Activated T-cell treated with anti-CD3 and anti-CD28 coated beads, Interleukin-2, amount 50 U/mL, for 4 hours (primary cell): Measurements from ENCODE around the gene PLA2G6. TPM values are rescaled to one million over a fixed set of nuclear protein-coding genes. Genes with fewer than 3 reads are reported as not detected.
"Not testable (repeated sequence)": the region's sequence is repeated elsewhere in the genome, so short reads cannot be mapped to it uniquely, and the experiment has no call there.

Source experiments
- ATAC-seq, 2 donors: fragments of 200-7000 bp; cut with Tn5 transposase; one replicate each; pipeline ENCODE4 v1.10.0; 2021
- DNase-seq: peaks from one replicate; pipeline ENCODE4 v3.0.0-alpha.2; 2020
- H3K27me3 Mint-ChIP-seq: one replicate; pipeline ENCODE4 v1.8.0; 2021; ENCODE audit warnings: low read depth, mixed read lengths
- H3K36me3 Mint-ChIP-seq: one replicate; pipeline ENCODE4 v1.8.0; 2022; ENCODE audit warnings: mixed read lengths; ENCODE audit not compliant: insufficient read depth
- H3K4me1 Mint-ChIP-seq: one replicate; pipeline ENCODE4 v1.8.0; 2021; ENCODE audit warnings: low read depth, mixed read lengths
- H3K4me3 Mint-ChIP-seq: one replicate; pipeline ENCODE4 v1.8.0; 2021; ENCODE audit warnings: mild to moderate bottlenecking, moderate library complexity, mixed read lengths
- H3K9me3 Mint-ChIP-seq: one replicate; pipeline ENCODE4 v1.8.0; 2021; ENCODE audit warnings: mixed read lengths
- total RNA-seq, 3 donors: library from RNA; stranded (reverse); gene quantifications; one replicate each; pipeline ENCODE4 v1.2.1, GENCODE V29; 2021

PLA2G6 gene
- total RNA-seq, 3 donors from 2014 or later, result 18.1 to 29.8 (median 22.0) TPM

DNA sequence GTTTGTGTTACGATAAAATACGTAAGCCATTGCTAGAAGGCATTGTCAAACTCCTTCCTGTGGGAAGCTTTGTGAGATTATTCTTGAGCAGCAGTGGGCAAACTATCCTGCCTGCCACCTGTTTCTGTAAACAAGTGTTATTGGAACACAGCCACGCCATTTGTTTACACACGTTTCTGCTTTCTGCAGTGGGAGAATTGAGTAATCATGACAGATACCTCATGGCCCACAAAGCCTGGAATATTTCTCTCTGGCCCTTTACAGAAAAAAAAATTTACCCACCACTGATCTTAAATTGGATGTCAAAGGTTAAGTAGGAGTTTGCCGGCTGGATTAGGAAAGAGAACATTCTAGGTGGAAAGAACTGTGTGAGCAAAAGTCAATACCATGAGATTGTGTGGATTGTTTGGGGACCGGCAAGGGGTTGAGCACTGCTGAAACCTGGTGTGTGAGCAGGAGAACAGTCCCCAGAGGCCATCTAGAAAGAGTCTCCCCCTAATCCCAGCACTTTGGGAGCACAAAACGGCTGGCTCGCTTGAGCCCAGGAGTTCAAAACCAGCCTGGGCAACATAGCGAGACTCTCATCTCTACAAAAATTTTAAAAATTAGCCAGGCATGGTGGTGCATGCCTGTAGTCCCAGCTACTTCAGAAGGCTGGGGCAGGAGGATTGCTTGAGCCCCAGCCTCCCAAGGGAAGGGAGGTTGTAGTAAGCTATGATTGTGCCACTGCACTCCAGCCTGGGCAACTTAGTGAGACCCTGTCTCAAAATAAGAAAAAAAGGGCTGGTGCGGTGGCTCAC is 6.0 kb upstream of the PLA2G6 start:
- H3K27me3 Mint-ChIP-seq, result peaks cover 2% of the 10 kb centered on the region
- no peaks in the 10 kb centered on the region for H3K36me3 Mint-ChIP-seq
- H3K4me1 Mint-ChIP-seq, result no peaks in the 10 kb centered on the region
- H3K9me3 Mint-ChIP-seq, result no peaks in the 10 kb centered on the region
- ATAC-seq, result no peak
- no peak overlapping the region for H3K4me3 Mint-ChIP-seq
- no peak for DNase-seq

DNA sequence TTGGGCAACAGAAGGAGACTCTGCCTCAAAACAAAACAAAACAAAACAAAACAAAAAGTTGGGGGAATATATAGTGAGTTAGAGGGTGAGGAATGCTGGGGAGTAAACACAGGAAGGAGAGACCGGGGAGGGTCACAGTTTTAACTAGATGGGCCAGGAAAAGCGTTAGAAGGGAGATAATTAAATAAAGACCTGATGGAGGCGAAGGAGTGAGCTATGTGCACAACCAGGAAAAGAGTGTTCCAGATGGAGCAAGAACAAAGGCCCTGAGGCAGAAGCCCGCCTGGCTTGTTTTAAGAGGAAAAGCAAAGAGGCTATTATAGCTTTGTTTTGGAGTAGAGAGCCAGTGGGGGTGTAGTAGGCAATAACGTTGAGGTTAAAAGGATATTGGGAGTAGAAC is 4.8 kb upstream of the PLA2G6 start:
- H3K4me3 Mint-ChIP-seq, result peak overlapping the region; percentile 12
- peaks cover 6% of the 10 kb centered on the region for H3K4me1 Mint-ChIP-seq
- peaks cover 2% of the 10 kb centered on the region for H3K27me3 Mint-ChIP-seq

GRCh38 chr22:38184788-38185187 is 3.2 kb upstream of the PLA2G6 start:
- DNase-seq, result no peak
- H3K9me3 Mint-ChIP-seq, result no peaks in the 10 kb centered on the region

More for the DNA sequence above, 4.8 kb upstream of the PLA2G6 start:
- DNase-seq (no peak), ATAC-seq (no peak)
- no peaks in the 10 kb centered on the region for H3K9me3 Mint-ChIP-seq
- no peaks in the 10 kb centered on the region for H3K36me3 Mint-ChIP-seq

GRCh38 chr22:38180841-38181452 is 683 bp downstream of the PLA2G6 start:
- Mint-ChIP-seq H3K9me3 (no peaks in the 10 kb centered on the region), H3K36me3 (no peaks in the 10 kb centered on the region), H3K4me3 (peak overlapping the region; percentile 88), H3K4me1 (peaks cover 52% of the 10 kb centered on the region), H3K27me3 (no peaks in the 10 kb centered on the region)
- DNase-seq (no peak), ATAC-seq (no peak)

More at GRCh38 chr22:38184788-38185187, 3.2 kb upstream of the PLA2G6 start:
- H3K36me3 Mint-ChIP-seq, result no peaks in the 10 kb centered on the region
- H3K27me3 Mint-ChIP-seq, result no peaks in the 10 kb centered on the region
- no peak overlapping the region for H3K4me3 Mint-ChIP-seq
- H3K4me1 Mint-ChIP-seq, result peaks cover 22% of the 10 kb centered on the region
- ATAC-seq, result no peak

DNA sequence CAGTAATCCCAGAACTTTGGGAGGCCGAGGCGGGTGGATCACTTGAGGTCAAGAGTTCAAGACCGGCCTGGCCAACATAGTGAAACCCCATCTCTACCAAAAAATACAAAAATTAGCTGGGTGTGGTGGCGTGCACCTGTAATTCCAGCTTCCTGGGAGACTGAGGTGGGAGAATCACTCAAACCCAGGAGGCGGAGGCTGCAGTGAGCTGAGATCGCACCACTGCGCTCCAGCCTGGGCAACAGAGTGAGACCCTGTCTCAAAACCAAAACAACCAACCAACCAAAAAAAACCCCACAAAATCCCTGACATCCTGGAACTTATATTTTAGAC is 3.1 kb downstream of the PLA2G6 start:
- not testable (repeated sequence) for H3K36me3 Mint-ChIP-seq, H3K9me3 Mint-ChIP-seq
- H3K4me1 Mint-ChIP-seq, result peaks cover 64% of the 10 kb centered on the region

GRCh38 chr22:38177926-38178604 is 3.6 kb downstream of the PLA2G6 start:
- Mint-ChIP-seq H3K4me1 (peaks cover 68% of the 10 kb centered on the region), H3K36me3 (peaks cover 4% of the 10 kb centered on the region), H3K9me3 (no peaks in the 10 kb centered on the region), H3K27me3 (no peaks in the 10 kb centered on the region), H3K4me3 (no peak overlapping the region)
- no peak for DNase-seq
- no peak for ATAC-seq

More for the DNA sequence above, 3.1 kb downstream of the PLA2G6 start:
- H3K4me3 Mint-ChIP-seq, H3K27me3 Mint-ChIP-seq, DNase-seq, ATAC-seq: not testable (repeated sequence)

DNA sequence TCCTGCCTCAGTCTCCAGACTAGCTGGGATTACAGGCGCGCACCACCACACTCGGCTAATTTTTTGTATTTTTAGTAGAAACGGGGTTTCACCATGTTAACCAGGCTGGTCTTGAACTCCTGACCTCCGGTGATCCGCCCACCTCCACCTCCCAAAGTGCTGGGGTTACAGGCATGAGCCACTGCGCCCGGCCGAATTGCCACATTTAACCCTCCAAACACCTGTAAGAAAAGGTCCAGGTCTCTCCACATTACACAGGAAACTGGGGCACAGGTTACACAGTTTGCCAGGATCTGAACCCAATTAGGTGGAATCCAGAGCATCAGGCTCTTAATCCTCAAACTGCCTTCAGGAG is 4.1 kb downstream of the PLA2G6 start:
- not testable (repeated sequence) for H3K36me3 Mint-ChIP-seq, DNase-seq, H3K4me3 Mint-ChIP-seq, H3K9me3 Mint-ChIP-seq, ATAC-seq, H3K27me3 Mint-ChIP-seq
- H3K4me1 Mint-ChIP-seq, result peaks cover 73% of the 10 kb centered on the region

DNA sequence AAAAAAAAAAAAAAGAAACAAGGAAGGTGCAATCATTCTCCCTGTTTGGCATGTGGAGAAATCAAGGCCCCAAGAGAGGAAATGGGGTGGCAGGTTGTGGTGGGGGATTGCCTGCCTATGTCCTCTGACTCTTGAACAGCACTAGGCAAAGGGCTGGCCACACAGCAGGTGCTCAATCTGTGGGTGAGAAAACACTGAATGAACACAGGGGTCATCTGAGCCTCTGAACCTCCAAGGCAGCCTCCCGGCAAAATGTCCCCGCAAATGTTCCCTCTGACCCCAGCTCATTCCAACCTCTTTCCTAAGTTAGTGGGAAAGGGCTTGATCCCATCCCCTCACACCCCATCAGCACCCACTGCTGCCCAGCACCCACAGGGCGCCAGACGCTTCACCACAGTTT is 4.6 kb downstream of the PLA2G6 start:
- Mint-ChIP-seq H3K27me3 (no peaks in the 10 kb centered on the region), H3K9me3 (no peaks in the 10 kb centered on the region), H3K4me3 (no peak overlapping the region), H3K4me1 (peaks cover 77% of the 10 kb centered on the region), H3K36me3 (peaks cover 4% of the 10 kb centered on the region)
- DNase-seq (no peak), ATAC-seq (no peak)

DNA sequence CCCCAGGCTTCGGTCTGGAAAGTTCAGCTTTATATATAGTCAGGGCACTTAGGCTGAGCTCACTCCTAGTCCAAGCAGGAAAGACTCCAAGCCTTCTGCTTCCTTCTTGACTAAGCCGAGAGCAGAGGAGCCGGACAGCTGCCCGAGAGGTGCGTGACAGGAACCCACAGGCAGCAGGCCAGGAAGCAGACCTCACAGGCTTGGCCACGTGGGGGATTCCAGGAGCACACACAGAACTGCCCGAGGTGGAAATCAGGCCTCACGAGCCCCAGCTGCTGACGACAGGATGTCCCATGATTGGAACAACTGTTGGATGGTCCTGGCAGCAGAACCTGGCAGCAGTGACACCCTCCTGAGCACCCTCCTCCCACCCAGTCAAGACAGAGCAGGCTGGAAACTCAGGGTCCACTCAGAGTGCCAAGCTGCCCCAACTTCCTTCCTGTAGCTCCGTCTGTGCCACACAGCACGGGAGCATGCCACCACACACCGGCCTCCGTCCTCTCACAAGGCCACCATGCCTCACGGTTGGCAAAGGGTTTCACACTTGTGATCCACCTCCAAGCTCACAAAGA is 5.4 kb downstream of the PLA2G6 start:
- H3K27me3 Mint-ChIP-seq, result no peaks in the 10 kb centered on the region
- ATAC-seq (peak in 1 of 2 donors; percentile 16), DNase-seq (peak; percentile 29)
- H3K4me1 Mint-ChIP-seq, result peaks cover 69% of the 10 kb centered on the region
- H3K36me3 Mint-ChIP-seq, result peaks cover 6% of the 10 kb centered on the region
- H3K4me3 Mint-ChIP-seq, result no peak overlapping the region
- H3K9me3 Mint-ChIP-seq, result no peaks in the 10 kb centered on the region

DNA sequence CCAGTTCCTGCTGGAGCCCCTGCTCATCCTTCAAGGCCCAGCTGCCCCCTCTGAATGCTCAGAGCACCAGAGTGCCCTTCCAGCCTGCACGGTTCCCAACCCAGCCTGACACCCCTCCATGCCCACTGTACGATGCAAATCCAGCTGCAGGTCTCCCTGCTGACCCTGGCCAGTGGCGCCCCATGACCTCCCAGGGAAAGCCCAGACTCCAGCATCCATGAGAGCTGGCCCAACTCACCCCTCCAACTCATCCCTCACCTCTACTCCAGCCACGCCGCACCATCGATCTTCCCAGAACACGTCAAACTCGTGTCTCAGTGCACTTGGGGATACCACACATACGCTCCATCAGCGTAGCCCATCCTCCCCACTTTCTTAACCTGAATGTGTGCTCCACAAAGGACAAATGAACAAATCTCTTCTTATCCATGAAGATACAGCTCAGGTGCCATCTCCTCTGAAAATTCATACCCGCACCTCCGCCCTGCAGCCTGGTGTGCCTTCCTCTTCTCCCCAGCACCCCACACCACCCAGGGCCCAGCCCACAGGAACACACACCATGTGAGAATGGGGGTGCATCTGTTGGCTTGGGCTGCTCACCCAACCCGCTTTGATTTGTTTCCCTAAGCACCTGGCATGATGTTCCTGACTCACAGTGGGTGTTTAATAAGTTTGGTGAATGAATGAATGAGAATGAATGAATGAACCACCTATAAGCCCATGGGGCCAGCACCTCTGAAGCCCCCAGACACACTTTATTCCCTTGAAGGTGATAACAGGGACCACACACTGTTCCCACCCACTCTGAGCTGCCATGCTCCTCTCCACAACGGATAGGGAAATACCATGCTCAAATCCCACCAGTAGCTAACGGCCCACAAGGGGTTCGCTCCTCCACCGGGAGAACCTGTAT is 6.2 kb downstream of the PLA2G6 start:
- Mint-ChIP-seq H3K27me3 (no peaks in the 10 kb centered on the region), H3K9me3 (no peaks in the 10 kb centered on the region), H3K36me3 (peaks cover 7% of the 10 kb centered on the region), H3K4me3 (no peak overlapping the region), H3K4me1 (peaks cover 63% of the 10 kb centered on the region)
- ATAC-seq, result no peak
- no peak for DNase-seq

DNA sequence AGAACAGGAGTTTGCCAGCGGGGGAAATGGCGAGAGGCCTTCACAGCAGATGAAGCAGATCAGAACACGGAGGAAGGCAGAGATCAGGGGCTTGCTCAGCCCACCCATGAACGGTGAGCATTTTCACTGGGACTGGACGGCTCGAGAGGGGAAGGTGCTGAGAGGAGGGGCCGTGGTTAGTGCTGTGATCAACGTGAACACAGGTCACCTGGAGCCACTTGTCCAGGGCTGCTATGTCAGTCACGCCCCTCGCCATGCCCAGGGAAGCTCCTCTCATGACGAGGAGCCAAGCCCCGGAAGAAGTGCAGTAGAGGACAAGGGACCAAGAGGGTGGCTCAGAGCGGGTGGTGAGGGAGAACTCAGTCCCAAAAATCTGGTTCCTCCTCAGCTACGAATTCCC is 7.0 kb downstream of the PLA2G6 start:
- Mint-ChIP-seq H3K4me3 (no peak overlapping the region), H3K9me3 (no peaks in the 10 kb centered on the region), H3K36me3 (peaks cover 7% of the 10 kb centered on the region), H3K27me3 (no peaks in the 10 kb centered on the region), H3K4me1 (peaks cover 55% of the 10 kb centered on the region)
- no peak for DNase-seq
- no peak for ATAC-seq

- Mint-ChIP-seq H3K4me3 (no peak overlapping the region), H3K4me1 (peaks cover 47% of the 10 kb centered on the region), H3K27me3 (no peaks in the 10 kb centered on the region), H3K9me3 (no peaks in the 10 kb centered on the region), H3K36me3 (peaks cover 9% of the 10 kb centered on the region)
- no peak for DNase-seq
- no peak for ATAC-seq
Measured at GRCh38 chr22:38173641-38173906, 8.1 kb downstream of the PLA2G6 start.

DNA sequence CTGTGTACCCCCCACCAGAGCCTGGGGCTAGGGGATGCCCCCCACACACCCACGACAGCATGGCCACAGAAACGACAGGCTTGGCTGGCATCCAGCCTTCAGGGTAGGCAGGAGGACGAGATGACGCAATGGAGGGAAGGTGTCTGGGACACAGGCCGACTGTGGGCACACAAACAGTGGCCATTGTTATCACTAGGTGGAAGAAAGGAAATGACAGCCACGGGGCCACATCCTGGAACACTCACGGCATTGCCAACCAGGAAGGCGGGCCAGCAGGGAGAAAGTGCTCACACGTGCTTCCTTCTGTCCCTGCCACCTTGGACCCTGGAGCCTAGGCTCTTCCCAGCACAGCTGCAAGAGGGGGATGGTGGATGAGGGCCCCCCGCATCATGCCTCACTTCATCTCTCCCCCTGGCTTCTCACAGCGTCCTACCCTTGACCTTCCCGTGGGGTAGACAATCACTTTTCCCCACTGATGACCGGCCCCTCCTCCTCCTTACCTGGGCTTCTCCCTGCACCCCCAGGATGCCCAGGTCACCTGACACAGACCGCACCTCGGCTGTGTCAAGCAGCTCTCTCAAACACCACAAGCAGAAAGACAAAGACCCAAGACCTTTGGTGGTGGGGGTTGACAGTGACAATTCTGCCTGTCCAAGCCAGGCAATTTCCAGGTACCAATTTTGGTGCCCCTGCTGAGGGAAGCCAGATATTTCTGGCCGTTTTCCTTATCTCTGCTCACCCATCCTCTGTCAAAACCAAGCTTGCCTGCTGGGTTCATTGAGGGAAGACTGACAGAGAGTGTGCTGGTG is 8.6 kb downstream of the PLA2G6 start:
- Mint-ChIP-seq H3K4me1 (peaks cover 44% of the 10 kb centered on the region), H3K36me3 (peaks cover 10% of the 10 kb centered on the region), H3K4me3 (no peak overlapping the region), H3K27me3 (no peaks in the 10 kb centered on the region), H3K9me3 (no peaks in the 10 kb centered on the region)
- ATAC-seq, result peak in 1 of 2 donors; percentile 26
- peak; percentile 24 for DNase-seq
